Measurements from ENCODE around the gene COL23A1.
"Not testable (repeated sequence)": the region's sequence is repeated elsewhere in the genome, so short reads cannot be mapped to it uniquely, and the experiment has no call there.

COL23A1 gene

GRCh38 chr5:178589180-178590140 lies 733 bp downstream of the COL23A1 start:
- in situ Hi-C loops (cut with HindIII; ENCODE audit: low sequenced_read_pairs), result no loop called here

- in situ Hi-C loops (cut with HindIII; ENCODE audit: low sequenced_read_pairs), result no loop called here
Observed at GRCh38 chr5:178588769-178589168, 1.4 kb downstream of the COL23A1 start.

DNA sequence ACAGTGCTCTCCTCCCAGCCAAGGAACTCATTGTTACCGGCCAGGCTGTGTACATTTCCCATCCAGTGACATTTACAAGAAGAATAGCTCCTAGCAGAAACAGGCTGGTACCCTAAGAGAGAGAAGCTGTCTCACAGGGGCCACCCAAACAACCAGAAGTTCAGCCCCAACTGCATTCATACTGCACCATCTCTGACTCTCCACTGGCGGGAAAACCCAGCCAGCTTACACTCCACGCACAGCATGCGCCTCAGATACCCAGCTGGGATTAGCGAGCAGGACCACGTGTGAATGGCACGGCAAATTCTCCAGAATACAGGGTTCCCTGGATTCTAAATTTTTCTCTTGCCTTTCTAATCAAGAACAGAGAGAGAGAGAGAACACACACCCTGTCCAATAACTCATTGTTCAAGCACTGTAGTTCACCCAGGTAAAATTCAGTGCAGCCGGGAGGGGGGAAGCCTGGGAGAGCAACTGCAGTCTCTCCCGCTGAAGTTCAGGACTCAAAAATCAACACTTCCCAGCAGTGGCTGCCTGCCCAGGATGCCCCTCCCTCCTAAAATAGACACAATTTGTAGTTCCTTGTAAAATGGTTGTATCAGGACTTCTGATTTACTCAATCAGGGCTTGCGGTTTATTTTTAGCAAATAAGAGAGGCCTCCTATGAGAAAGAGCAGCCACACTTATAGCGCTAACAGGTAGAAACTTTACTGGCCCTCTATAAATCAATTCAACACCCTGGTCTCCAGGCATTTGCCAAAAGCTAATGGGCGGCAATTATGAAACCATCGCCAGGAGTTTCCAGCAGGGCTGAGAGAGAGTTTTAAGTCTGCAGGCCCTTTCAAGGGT lies 2.2 kb downstream of the COL23A1 start:
- in situ Hi-C loops (cut with HindIII; ENCODE audit: low sequenced_read_pairs), result no loop called here

DNA sequence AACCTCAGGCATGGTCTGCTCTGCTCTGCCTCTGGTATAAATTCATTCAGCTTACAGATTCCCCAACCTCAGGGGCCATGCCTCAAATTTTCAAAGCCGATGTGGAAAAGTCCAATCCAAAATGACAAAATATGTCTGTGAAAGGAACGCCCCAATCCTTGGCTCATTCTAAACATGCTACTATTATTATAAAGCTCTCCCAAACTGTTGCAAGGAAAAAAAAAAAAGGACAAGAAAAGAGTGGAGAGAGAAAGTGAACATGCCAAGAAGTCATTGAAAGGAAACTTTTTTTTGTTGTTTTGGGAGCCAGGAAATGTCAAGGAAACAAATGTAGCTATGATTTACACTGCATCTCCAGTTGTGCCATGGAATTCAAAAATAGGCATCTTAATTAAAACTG lies 3.8 kb downstream of the COL23A1 start:
- in situ Hi-C loops (cut with HindIII; ENCODE audit: low sequenced_read_pairs), result no loop called here

- in situ Hi-C loops (cut with HindIII; ENCODE audit: low sequenced_read_pairs), result not testable (repeated sequence)
Observed at GRCh38 chr5:178585421-178585820, 4.8 kb downstream of the COL23A1 start.

GRCh38 chr5:178583279-178583678 lies 6.9 kb downstream of the COL23A1 start:
- in situ Hi-C loops (cut with HindIII; ENCODE audit: low sequenced_read_pairs), result no loop called here

DNA sequence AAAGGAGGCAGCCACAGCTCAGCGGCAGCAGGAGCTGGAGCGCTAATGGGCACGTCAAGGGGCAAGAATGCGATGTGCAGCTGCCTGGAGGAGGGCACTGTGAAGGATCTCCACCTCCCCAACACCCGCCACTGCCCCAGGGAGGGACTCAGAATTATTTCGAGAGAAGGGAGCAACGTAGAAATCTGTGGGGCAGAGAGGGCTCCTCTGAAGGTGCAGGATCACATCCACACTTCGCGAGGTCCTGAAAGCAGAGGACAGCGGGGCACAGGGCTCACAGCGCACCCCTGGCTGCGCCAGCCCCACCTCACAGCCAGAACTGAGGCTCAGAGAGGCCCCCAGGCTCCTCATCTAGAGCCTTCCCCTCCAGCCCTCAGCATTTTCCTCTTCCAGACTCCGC lies 7.9 kb downstream of the COL23A1 start:
- in situ Hi-C loops (cut with HindIII; ENCODE audit: low sequenced_read_pairs), result no loop called here

- in situ Hi-C loops (cut with HindIII; ENCODE audit: low sequenced_read_pairs), result no loop called here
Observed at GRCh38 chr5:178581621-178582020, 8.6 kb downstream of the COL23A1 start.

DNA sequence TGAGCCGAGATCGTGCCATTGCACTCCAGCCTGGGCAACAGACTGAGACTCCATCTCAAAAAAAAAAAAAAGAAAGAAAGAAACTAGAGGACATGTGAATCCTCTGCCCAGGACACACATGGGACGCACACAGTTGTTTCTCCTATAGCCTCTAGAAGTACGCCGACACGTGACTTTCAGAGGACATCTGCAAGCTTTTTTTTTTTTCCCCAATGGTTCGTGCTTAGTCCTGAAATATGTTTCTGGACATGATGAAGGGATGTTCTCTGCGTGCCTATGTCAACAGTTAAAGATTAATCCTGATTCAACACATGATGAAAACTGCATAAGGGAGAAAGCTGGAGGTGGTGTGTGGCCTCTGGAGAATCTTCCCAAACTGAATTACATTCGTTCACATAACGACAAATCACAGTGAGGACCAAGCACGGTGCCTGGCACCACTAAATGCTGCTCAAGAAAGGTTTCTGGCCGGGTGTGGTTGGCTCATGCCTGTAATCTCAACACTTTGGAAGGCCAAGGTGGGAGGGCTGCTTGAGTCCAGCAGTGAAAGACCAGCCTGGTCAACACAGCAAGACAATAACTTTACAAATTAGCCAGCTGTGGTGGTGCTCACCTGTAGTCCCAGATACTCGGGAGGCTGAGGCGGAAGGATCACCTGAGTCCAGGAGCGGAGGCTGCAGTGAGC lies 9.8 kb downstream of the COL23A1 start:
- in situ Hi-C loops (cut with HindIII; ENCODE audit: low sequenced_read_pairs), result no loop called here

- in situ Hi-C loops (cut with HindIII; ENCODE audit: low sequenced_read_pairs), result no loop called here
Observed at GRCh38 chr5:178577944-178578343, 12.2 kb downstream of the COL23A1 start.

DNA sequence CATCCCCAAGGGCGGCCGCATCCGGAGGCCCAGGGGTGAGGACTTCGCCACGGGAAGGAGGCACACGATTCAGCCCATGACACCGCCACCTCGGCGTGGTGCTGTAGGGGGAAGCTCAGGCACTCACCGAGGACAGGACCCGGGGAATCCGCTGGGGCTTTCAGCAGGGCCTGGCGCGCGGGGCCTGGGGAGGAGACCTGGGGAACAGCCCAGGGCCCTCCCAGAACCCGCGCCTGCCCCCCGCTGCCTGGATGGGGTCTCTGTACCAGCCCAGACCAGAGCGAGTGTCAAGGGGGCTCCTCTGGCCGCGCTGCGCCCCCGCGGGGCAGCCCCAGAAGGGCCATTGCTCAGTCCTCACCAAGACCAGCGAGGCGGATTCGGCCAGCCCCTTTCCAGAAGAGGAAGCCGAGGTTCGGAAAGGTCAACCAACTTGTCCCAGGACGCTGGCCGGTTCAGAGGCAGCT lies 12.8 kb downstream of the COL23A1 start:
- in situ Hi-C loops (cut with HindIII; ENCODE audit: low sequenced_read_pairs), result no loop called here

GRCh38 chr5:178576591-178577351 lies 13.4 kb downstream of the COL23A1 start:
- in situ Hi-C loops (cut with HindIII; ENCODE audit: low sequenced_read_pairs), result no loop called here

- in situ Hi-C loops (cut with HindIII; ENCODE audit: low sequenced_read_pairs), result no loop called here
Observed at GRCh38 chr5:178573216-178573615, 17.0 kb downstream of the COL23A1 start.

DNA sequence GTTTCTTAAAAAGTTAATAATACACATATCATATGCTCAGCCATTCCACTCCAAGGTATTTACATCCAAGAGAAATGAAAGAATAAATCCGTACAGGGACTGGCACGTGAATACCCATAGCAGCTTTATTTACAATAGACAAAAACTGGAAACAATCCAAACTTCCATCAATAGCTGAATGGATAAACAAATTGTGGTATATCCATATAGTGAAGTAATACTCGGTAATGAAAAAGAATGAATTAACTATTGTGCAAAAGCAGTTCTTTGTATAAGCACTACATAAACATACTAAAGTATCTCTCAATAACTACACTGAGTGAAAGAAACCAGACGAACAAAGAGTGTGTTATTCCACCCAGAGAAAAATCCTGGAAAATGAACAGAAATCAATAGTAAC lies 17.6 kb downstream of the COL23A1 start:
- in situ Hi-C loops (cut with HindIII; ENCODE audit: low sequenced_read_pairs), result no loop called here

DNA sequence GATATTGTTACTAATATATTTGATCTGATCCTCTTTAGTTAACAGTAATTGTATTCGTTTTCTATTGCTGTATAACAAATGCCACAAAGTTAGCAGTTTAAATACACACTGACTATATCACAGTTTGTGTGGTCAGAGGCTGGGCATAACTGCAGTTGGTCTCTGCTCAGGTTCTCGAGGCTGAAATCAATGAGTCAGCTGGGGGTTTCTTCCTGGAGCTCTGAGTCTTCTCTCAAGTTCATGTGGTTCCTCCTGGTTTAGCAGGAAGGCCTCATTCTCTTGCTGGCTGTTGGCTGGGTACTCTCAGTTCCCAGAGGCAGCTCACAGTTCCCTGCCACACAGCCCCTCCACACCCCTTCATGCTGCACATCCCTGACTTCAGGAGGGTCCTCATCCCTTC lies 20.7 kb downstream of the COL23A1 start:
- in situ Hi-C loops (cut with HindIII; ENCODE audit: low sequenced_read_pairs), result no loop called here

- in situ Hi-C loops (cut with HindIII; ENCODE audit: low sequenced_read_pairs), result no loop called here
Observed at GRCh38 chr5:178564811-178565550, 25.2 kb downstream of the COL23A1 start.

DNA sequence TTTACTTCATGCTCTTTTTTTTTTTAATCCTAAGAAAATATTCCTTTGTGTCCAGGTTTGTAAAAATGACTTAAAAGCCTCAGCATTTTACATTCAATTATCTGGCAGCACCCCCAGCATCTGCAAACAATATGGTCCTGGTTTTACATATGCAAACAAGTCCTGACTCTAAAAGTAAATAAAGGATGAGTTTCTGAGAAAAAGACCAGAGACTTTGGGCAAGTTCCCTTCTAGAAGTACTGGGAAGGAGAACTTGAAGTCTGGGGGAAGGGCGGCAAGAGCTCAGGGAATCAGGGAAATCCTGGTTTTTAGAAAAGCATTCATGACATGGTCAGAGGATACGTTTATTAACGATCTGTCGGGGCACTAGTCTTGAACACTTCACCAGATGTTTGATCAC lies 25.8 kb downstream of the COL23A1 start:
- in situ Hi-C loops (cut with HindIII; ENCODE audit: low sequenced_read_pairs), result no loop called here

GRCh38 chr5:178563621-178564020 lies 26.6 kb downstream of the COL23A1 start:
- in situ Hi-C loops (cut with HindIII; ENCODE audit: low sequenced_read_pairs), result no loop called here

DNA sequence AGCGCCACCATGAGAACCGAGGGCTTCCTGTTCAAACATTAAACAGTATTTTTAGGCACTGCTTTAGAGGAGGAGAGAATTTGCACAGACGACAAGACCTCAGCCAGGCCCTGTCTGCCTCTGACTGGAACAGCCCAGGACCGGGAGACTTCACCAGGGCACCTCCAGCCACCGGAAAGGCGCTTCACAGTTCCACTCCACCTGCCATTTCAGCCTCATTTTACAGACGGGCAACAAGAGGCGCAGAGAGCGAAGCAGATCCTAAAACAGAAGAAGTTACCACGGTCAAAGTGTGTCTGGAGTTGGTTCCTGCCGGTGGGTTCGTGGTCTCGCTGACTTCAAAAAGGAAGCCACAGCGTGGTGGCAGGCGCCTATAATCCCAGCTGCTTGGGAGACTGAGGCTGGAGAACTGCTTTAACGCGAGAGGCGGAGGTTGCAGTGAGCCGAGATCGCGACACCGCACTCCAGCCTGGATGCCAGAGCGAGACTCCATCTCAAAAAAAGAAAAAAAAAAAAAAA lies 28.4 kb downstream of the COL23A1 start:
- in situ Hi-C loops (cut with HindIII; ENCODE audit: low sequenced_read_pairs), result no loop called here

Data from DLD1 (cell line).